Retinal pigment epithelial cell (primary cell): Measurements from ENCODE around the gene BCL2L12.

Source experiments
- DNase-seq: peaks from one replicate; pipeline ENCODE4 v3.0.0-alpha.2; 2010; ENCODE audit warnings: low read depth
- H3K4me3 ChIP-seq: 2 replicates; pipeline ENCODE4 v1.5.1; 2011; ENCODE audit warnings: mild to moderate bottlenecking, low read length, control low read depth, moderate library complexity
- CTCF ChIP-seq: conservative IDR thresholded peaks from 2 replicates; pipeline ENCODE4 v1.5.1; 2011; ENCODE audit warnings: low read depth, low read length, control low read depth, inconsistent platforms

The BCL2L12 gene

GRCh38 chr19:49645995-49646394, 19.7 kb upstream of the BCL2L12 start:
- no peak overlapping the region for H3K4me3 ChIP-seq
- TF ChIP-seq CTCF, result no peak

GRCh38 chr19:49646586-49646985, 19.1 kb upstream of the BCL2L12 start:
- TF ChIP-seq CTCF, result no peak
- H3K4me3 ChIP-seq, result no peak overlapping the region
- no peak for DNase-seq

More at GRCh38 chr19:49645995-49646394, 19.7 kb upstream of the BCL2L12 start:
- no peak for DNase-seq

GRCh38 chr19:49651029-49651819, 14.5 kb upstream of the BCL2L12 start:
- no peak overlapping the region for H3K4me3 ChIP-seq
- no peak for DNase-seq
- TF ChIP-seq CTCF, result no peak

GRCh38 chr19:49651820-49652550, 13.7 kb upstream of the BCL2L12 start:
- H3K4me3 ChIP-seq, result no peak overlapping the region
- no peak for TF ChIP-seq CTCF
- DNase-seq, result no peak

GRCh38 chr19:49652551-49653465, 12.9 kb upstream of the BCL2L12 start:
- no peak for DNase-seq
- no peak overlapping the region for H3K4me3 ChIP-seq
- TF ChIP-seq CTCF, result no peak

- H3K4me3 ChIP-seq, result no peak overlapping the region
- no peak for TF ChIP-seq CTCF
- DNase-seq, result no peak
Measured at GRCh38 chr19:49653466-49653806, 12.3 kb upstream of the BCL2L12 start.
